Germinal center (tissue), 1 donor: ENCODE results near the gene ZAP70.
A peak's percentile ranks its signal among the peaks of the same experiment; 100 is the strongest.

ENCODE experiments used
- DNase-seq: peaks from one replicate; pipeline ENCODE4 v3.0.0; 2012; ENCODE audit warnings: mixed read lengths, low spot score

Gene ZAP70

DNA sequence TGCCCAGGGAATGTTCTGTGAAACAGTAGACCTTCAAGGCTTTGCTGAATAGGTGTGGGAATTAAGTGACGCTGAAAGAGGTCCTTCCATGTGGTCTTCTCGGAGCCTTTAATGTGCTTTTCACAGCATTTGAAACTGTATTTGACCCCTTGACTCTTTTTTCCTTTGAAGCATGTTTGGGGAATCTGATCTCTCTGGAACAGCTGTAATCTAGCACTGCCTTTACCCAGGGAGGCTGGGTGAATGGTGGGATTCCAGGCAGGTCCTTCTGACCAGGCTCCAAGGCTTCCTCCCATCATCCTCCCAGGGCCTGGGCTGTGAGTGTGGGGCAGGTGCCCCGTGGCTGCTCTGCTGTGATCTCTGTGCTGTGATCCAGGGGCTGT lies 4.2 kb downstream of the ZAP70 start:
- DNase-seq: no peak

GRCh38 chr2:97718051-97718882 lies 4.9 kb downstream of the ZAP70 start:
- peak; percentile 66 for DNase-seq

GRCh38 chr2:97718942-97719341 lies 5.6 kb downstream of the ZAP70 start:
- no peak for DNase-seq

GRCh38 chr2:97719362-97720155 lies 6.2 kb downstream of the ZAP70 start:
- DNase-seq: no peak

DNA sequence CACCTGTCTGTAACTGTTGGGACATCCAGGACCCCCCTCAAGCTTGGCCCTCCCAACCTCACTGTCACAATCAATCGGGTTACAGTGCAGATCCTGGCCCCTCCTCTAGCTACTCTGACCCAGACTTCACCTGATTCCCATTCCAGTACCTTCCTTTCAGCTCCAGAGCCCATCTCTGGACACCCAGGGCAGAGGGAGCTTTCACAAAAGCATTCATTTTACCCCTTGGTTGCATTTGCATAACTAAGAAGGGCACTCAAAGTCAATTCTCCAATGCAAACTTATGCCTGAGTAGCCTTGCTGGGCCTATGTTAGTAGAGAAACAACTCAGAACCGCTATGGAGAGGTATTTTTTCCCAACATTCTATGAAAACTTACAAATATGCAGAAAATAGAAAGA lies 7.4 kb downstream of the ZAP70 start:
- no peak for DNase-seq

- no peak for DNase-seq
These were observed 8.9 kb downstream of the ZAP70 start for GRCh38 chr2:97722227-97722626.

GRCh38 chr2:97723156-97724072 lies 10.0 kb downstream of the ZAP70 start:
- no peak for DNase-seq

- DNase-seq: no peak
These were observed 10.7 kb downstream of the ZAP70 start for GRCh38 chr2:97724073-97724410.

- DNase-seq: no peak
These were observed 11.1 kb downstream of the ZAP70 start for GRCh38 chr2:97724501-97724900.

DNA sequence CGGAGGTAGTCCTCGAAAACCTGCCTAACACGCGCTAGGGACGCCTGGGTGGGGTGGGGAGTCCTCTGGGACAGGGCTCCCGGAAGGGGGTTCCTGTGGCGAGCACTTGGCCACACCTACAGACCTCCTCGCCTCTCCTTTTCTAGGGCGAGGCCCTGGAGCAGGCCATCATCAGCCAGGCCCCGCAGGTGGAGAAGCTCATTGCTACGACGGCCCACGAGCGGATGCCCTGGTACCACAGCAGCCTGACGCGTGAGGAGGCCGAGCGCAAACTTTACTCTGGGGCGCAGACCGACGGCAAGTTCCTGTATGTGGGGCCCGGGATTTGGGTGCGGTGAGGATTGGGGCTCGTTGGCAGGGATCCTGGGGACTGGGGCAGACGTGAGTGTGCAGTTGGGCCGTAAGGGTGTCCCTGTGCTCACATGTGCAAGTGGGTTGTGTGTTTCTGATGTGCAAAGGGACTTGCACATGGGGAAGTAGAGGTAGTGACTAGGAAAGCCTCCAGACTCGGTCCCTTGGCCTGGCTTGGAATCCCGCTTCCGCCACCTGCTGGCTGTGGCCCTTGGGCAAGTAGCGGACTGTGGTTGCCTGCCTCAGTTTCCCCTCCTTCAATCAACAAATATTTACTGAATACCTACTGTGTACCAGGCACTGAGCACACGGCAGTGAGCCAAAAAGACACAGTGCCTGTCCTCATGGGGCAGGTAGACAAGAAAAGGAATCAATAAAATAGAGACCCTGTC lies 11.7 kb downstream of the ZAP70 start:
- no peak for DNase-seq

DNA sequence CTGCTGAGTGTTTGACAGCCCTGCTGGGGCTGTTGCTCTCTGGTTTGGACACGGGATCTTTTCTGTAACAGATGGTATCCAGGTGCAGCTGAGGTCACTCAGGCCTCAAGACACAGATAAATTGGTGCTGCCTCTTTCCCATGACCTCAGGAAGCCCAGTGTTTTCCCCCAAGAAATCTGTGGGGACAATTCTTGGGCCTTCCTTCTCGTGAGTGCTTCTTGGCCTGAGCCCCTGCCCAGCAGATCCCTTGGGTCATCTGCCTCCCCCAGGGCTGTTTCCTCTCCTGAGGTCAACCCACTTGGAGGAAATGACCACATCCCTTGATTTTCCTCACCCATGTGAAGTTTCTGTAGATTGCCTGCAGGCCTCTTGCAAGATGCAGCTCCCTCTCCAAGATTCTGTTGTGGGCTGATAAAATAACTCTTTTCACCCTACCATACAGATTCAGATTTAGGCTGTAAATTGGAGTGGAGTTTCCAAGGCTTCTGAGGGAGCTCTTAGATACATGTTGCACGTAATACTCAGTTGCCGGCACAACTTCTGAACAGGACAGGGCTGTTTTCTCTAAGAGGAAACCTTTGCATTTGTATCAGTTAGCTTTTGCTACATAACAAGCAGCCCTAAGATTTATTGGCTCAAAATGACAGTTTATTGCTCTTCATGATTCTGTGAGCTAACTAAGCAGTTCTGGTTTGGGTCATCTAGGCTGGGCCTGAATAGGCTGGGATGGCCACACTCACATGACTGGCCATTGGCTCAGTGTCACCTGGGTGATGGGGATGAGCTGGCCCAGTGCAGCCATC lies 13.1 kb downstream of the ZAP70 start:
- no peak for DNase-seq

GRCh38 chr2:97727296-97727695 lies 13.9 kb downstream of the ZAP70 start:
- no peak for DNase-seq

GRCh38 chr2:97728091-97728731 lies 14.8 kb downstream of the ZAP70 start:
- no peak for DNase-seq

DNA sequence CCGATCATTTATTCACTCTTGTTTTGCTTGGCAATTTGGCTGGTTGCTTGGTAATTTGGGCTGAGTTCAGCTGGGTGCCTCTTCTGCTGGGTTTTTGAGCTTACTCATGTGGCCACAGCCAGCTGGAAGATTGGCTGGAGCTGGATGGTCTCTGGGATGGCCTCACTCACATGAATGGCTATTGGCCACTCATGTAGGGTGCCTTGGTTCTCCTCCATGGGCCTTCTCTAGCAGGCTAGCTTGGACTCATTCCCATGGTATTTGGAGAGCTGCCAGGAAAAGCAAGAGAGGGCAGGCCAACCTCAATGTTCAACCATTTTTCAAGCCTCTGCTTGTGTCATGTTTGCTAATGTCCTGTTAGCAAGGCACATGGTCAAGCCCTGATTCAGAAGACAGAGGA lies 16.9 kb downstream of the ZAP70 start:
- DNase-seq: no peak

- DNase-seq: no peak
These were observed 18.1 kb downstream of the ZAP70 start for GRCh38 chr2:97731274-97732020.

DNA sequence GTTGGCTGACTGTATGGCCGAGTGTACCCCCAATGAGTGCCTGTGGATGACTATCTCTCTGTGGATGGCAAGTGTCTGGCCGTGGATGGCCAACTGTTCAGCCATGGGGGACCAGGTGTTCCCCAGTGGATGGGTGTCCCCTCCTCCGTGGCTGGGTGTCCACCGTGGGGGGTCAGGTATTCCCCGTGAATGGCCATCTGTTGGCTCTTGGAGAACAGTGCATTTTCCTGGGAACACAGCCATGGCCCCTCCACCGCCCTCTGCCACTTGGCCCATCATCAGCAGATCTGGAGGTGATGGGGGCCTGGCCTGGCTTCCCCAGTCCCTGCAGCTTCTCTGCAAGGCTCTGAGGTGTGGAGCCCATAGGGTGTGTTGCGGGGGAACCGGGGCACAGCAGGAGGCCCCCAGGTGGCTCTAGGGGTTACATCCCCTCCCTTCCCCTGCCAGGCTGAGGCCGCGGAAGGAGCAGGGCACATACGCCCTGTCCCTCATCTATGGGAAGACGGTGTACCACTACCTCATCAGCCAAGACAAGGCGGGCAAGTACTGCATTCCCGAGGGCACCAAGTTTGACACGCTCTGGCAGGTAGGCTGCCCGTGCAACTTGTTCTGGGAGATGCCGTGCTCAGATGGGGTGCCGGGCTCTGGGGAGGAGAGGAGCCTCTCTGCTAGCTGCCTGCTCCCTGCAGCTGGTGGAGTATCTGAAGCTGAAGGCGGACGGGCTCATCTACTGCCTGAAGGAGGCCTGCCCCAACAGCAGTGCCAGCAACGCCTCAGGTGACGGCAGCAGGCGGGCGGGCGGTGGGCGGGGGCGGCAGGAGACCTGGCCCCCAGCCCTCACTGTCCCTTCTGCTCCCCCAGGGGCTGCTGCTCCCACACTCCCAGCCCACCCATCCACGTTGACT lies 19.3 kb downstream of the ZAP70 start:
- no peak for DNase-seq

DNA sequence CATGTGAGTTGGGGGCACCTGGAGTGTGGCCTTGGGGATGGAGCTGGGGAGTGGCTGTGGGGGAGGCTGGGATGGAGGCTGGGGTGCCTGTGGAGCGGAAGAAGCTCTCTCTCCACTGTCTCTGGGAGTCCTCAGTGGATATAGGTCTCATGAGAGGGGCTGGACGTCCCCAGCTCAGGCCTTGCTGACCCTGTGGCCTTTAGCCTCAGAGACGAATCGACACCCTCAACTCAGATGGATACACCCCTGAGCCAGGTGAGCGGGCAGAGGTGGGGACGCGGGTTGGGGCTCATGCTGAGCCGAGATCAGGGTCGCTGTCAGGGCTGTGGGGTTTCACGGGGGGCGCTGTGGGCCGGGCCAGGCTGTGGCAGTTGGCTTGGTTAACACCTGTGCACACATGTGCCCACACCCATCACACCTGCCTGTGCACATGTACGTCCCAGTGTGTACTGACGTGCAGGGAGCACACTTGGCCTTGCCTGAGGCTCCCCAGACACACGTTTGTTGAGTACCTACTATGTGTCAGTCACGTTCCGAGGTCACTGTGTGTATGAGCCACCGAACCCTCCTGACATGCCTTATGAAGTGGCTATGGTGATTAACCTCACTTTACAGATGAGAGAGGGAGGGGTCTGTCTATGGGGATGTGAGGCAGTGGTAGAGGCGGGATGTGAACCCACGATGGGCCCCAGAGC lies 20.1 kb downstream of the ZAP70 start:
- no peak for DNase-seq
